Smooth muscle cell (in vitro differentiated cells): ENCODE data around the gene CXCR4. TPM values are rescaled to one million over a fixed set of nuclear protein-coding genes. Genes with fewer than 3 reads are reported as not detected.

Experiments used
- DNase-seq: peaks from one replicate; lab custom pipeline; 2025; ENCODE audit not compliant: unreplicated experiment; lab: John Stamatoyannopoulos, UW
- H2AFZ ChIP-seq: fragments of 200-600 bp; sonication (generic); 2 replicates; pipeline ENCODE4 v1.6.0; 2016; ENCODE audit warnings: antibody characterized with exemption, low read depth, mild to moderate bottlenecking
- H3F3A ChIP-seq: fragments of 200-600 bp; sonication (generic); 2 replicates; pipeline ENCODE4 v1.6.0; 2017; ENCODE audit warnings: antibody characterized with exemption, low read depth
- H3K27ac ChIP-seq: fragments of 200-600 bp; sonication (generic); 2 replicates; pipeline ENCODE4 v1.5.1; 2016; ENCODE audit warnings: low read depth, mild to moderate bottlenecking
- H3K27me3 ChIP-seq: fragments of 200-600 bp; sonication (generic); 2 replicates; pipeline ENCODE4 v1.6.1; 2016; ENCODE audit warnings: low read depth, mild to moderate bottlenecking
- H3K36me3 ChIP-seq: fragments of 200-600 bp; sonication (generic); 2 replicates; pipeline ENCODE4 v1.5.1; 2016; ENCODE audit warnings: low read depth
- H3K4me1 ChIP-seq: fragments of 200-600 bp; sonication (generic); 2 replicates; pipeline ENCODE4 v1.5.1; 2016; ENCODE audit warnings: low read depth
- H3K4me2 ChIP-seq: fragments of 200-600 bp; sonication (generic); 2 replicates; pipeline ENCODE4 v1.6.0; 2016; ENCODE audit warnings: mild to moderate bottlenecking
- H3K4me3 ChIP-seq: fragments of 200-600 bp; sonication (generic); 2 replicates; pipeline ENCODE4 v1.5.1; 2016; ENCODE audit warnings: mild to moderate bottlenecking
- H3K79me2 ChIP-seq: fragments of 200-600 bp; sonication (generic); 2 replicates; pipeline ENCODE4 v1.6.0; 2016; ENCODE audit warnings: low read depth, mild to moderate bottlenecking
- H3K9ac ChIP-seq: fragments of 200-600 bp; sonication (generic); 2 replicates; pipeline ENCODE4 v1.6.0; 2016; ENCODE audit warnings: low read depth
- H3K9me3 ChIP-seq: fragments of 200-600 bp; sonication (generic); replicated peaks from 2 replicates; pipeline ENCODE4 v1.5.1; 2016; ENCODE audit warnings: low read depth
- H4K20me1 ChIP-seq: fragments of 200-600 bp; sonication (generic); 2 replicates; pipeline ENCODE4 v1.6.0; 2016; ENCODE audit warnings: low read depth
- CTCF ChIP-seq: fragments of 200-600 bp; sonication (generic); IDR thresholded peaks from 2 replicates; pipeline ENCODE4 v1.5.1; 2017; ENCODE audit warnings: borderline replicate concordance, mild to moderate bottlenecking, antibody characterized with exemption; ENCODE audit not compliant: insufficient read depth, poor library complexity, severe bottlenecking
- WGBS: methylation state at CpG from one replicate; pipeline ENCODE4 v1.1.7; 2016; ENCODE audit warnings: low lambda C conversion rate; 5-methylcytosine and 5-hydroxymethylcytosine counted together
- polyA plus RNA-seq: library from polyadenylated mRNA; unstranded; fragments of >200 nt; fragmentation: Nextera tagmentation; extraction: Ambion mirVana; gene quantifications from 2 replicates; pipeline ENCODE4 v1.2.1, GENCODE V29; 2016
- total RNA-seq: library from RNA; depleted of rRNA; stranded (reverse); fragments of >200 nt; gene quantifications from 2 replicates; pipeline ENCODE4 v1.2.3, GENCODE V29; 2014

CXCR4 gene
- total and polyA plus RNA-seq, 2 experiments from 2014 or later: 2.8 to 4.0 TPM

DNA sequence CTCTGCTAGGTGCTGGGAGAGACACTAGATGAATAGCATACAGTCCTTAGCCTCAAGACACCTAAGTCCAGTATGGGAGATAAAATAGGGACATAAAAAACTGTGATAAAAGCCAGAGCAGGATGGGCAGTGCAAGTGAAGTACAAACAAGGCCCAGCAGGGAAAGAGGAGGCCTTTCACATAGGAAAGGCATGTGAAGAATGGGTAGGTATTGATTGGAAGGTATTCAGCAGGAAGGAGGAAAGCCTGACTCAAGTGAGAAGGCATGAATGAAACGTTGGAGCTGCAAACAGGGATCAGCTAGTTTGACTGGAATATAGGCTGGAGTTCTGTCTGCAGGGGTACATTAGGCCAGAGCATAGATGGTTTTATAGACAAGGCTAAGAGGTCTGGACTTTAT, 11.0 kb upstream of the CXCR4 start:
- H3F3A ChIP-seq: no peaks in the 10 kb centered on the region
- 19% methylated on average over 1 of the region's 1 CpG for WGBS
- no peak overlapping the region for H3K4me2 ChIP-seq

GRCh38 chr2:136128366-136128765, 10.4 kb upstream of the CXCR4 start:
- Histone ChIP-seq H3K27ac (no peak overlapping the region), H3K4me3 (no peak overlapping the region), H3K79me2 (no peaks in the 10 kb centered on the region), H3F3A (no peaks in the 10 kb centered on the region), H3K4me2 (no peak overlapping the region), H3K27me3 (peaks cover 8% of the 10 kb centered on the region), H3K36me3 (no peaks in the 10 kb centered on the region), H4K20me1 (no peaks in the 10 kb centered on the region), H3K4me1 (peaks cover 33% of the 10 kb centered on the region), H2AFZ (no peak overlapping the region), H3K9me3 (no peaks in the 10 kb centered on the region), H3K9ac (no peak overlapping the region)
- DNase-seq: no peak
- no peak for TF ChIP-seq CTCF
- WGBS: 88% methylated on average over 2 of the region's 2 CpGs

More for the DNA sequence above, 11.0 kb upstream of the CXCR4 start:
- Histone ChIP-seq H3K9me3 (no peaks in the 10 kb centered on the region), H4K20me1 (no peaks in the 10 kb centered on the region), H3K27ac (no peak overlapping the region), H3K36me3 (no peaks in the 10 kb centered on the region), H3K4me1 (peaks cover 31% of the 10 kb centered on the region), H3K79me2 (no peaks in the 10 kb centered on the region), H3K27me3 (peaks cover 8% of the 10 kb centered on the region), H2AFZ (no peak overlapping the region), H3K9ac (no peak overlapping the region), H3K4me3 (no peak overlapping the region)
- no peak for DNase-seq
- no peak for TF ChIP-seq CTCF

DNA sequence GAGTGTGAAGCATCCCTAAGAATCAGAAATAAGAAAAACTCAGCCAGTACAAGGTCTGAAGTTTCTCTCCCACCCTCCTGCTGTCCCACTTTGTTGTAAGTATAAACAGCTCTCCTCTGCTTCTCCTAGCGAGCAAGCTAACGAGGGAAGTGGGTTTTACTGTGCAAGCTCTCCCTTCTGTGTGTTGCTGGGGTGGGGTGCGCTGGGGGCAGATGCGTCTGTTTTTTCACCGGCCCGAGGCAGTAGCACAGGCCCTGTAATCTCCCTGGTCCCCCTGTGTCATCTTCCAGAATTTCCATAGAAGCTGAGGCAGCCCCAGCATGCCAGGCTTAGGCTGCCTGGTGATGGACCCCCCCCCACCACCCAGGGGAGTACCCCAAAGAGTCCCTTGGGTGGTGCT, 9.4 kb upstream of the CXCR4 start:
- no peak overlapping the region for H3K4me2 ChIP-seq
- 62% methylated on average over 6 of the region's 6 CpGs for WGBS
- H3K4me3 ChIP-seq: no peak overlapping the region
- no peak for DNase-seq
- no peaks in the 10 kb centered on the region for H3F3A ChIP-seq
- H3K79me2 ChIP-seq: no peaks in the 10 kb centered on the region
- no peak overlapping the region for H3K9ac ChIP-seq
- H3K36me3 ChIP-seq: no peaks in the 10 kb centered on the region
- H3K27ac ChIP-seq: no peak overlapping the region
- no peaks in the 10 kb centered on the region for H4K20me1 ChIP-seq
- H3K4me1 ChIP-seq: peaks cover 33% of the 10 kb centered on the region
- TF ChIP-seq CTCF: no peak
- peaks cover 8% of the 10 kb centered on the region for H3K27me3 ChIP-seq
- no peaks in the 10 kb centered on the region for H3K9me3 ChIP-seq
- H2AFZ ChIP-seq: no peak overlapping the region

- Histone ChIP-seq H4K20me1 (no peaks in the 10 kb centered on the region), H3K27ac (no peak overlapping the region), H3K9ac (no peak overlapping the region), H3K27me3 (peaks cover 12% of the 10 kb centered on the region), H3K4me3 (no peak overlapping the region), H3K4me2 (no peak overlapping the region), H3K79me2 (no peaks in the 10 kb centered on the region), H3K9me3 (no peaks in the 10 kb centered on the region), H3K36me3 (no peaks in the 10 kb centered on the region), H3K4me1 (peaks cover 39% of the 10 kb centered on the region), H2AFZ (no peak overlapping the region), H3F3A (no peaks in the 10 kb centered on the region)
- TF ChIP-seq CTCF: no peak
- 90% methylated on average over 6 of the region's 6 CpGs for WGBS
- no peak for DNase-seq
These were observed 8.5 kb upstream of the CXCR4 start for GRCh38 chr2:136126421-136126926.
